Peyer's patch (tissue), 4 donors: ENCODE results near the gene WDTC1. TPM values are rescaled to one million over a fixed set of nuclear protein-coding genes. Genes with fewer than 3 reads are reported as not detected.

Source experiments
- DNase-seq, 3 donors: peaks; one replicate each; pipeline ENCODE4 v3.0.0-alpha.2; 2017 to 2019
- H3K27ac ChIP-seq, 4 donors: fragments of 200-600 bp; sonication (generic); one replicate each; pipeline ENCODE4 v1.5.1; 2016 to 2019
- H3K27me3 ChIP-seq, 2 donors: fragments of 200-600 bp; sonication (generic); one replicate each; pipeline ENCODE4 v1.5.1; 2019
- H3K36me3 ChIP-seq, 3 donors: fragments of 200-600 bp; sonication (generic); one replicate each; pipeline ENCODE4 v1.5.1; 2016 to 2019
- H3K4me1 ChIP-seq, 4 donors: fragments of 200-600 bp; sonication (generic); one replicate each; pipeline ENCODE4 v1.5.1; 2016 to 2019
- H3K4me3 ChIP-seq, 4 donors: fragments of 200-600 bp; sonication (generic); 1 replicate in 3 of 4; 2 replicates in 1 of 4; pipeline ENCODE4 v1.5.1; 2016 to 2019; ENCODE audit warnings: mild to moderate bottlenecking in 1 of 4
- H3K9me3 ChIP-seq, 4 donors: fragments of 200-600 bp; sonication (generic); one replicate each; pipeline ENCODE4 v1.5.1; 2016 to 2019; ENCODE audit warnings: mild to moderate bottlenecking in 1 of 4
- CTCF ChIP-seq, 6 experiments: fragments of 450-650 bp in 4 of 6; fragments of 200-600 bp in 2 of 6; sonication (generic) in 1 of 6; IDR thresholded peaks; one replicate each; pipeline ENCODE4 v1.5.1; 2017 to 2019; ENCODE audit warnings: antibody characterized with exemption in 6 of 6, mild to moderate bottlenecking in 3 of 6, moderate library complexity in 1 of 6
- POLR2A ChIP-seq, 2 donors: fragments of 450-650 bp; IDR thresholded peaks; one replicate each; pipeline ENCODE4 v1.5.1; 2017; ENCODE audit warnings: antibody characterized with exemption in 2 of 2, mild to moderate bottlenecking in 2 of 2, moderate library complexity in 2 of 2
- total RNA-seq, 4 donors: library from RNA; depleted of rRNA; stranded (reverse); fragments of >200 nt; gene quantifications; one replicate each; pipeline ENCODE4 v1.1.0, GENCODE V29; 2016

WDTC1 gene
- total RNA-seq, 4 donors from 2014 or later: 30.5 to 53.3 (median 40.7) TPM

DNA sequence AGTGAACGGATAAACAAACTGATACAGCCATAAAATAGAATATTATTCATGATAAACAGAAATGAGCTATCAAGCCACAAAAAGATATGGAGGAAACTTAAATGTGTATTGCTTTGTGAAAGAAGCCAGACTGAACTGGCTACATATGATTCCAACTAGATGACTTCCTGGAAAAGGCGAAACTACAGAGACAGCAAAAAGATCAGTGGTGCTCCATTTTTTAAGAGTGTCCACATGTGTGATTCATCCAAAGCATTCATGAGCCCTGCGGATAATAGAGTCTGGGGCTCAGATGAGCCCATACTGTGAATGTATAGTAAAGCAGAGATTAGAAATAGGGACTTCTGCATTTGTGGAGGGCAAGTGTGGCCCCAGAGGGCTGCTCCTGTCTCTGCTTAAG lies 79.7 kb downstream of the WDTC1 start:
- no peak for DNase-seq
- Histone ChIP-seq H3K27me3 (no peaks in the 10 kb centered on the region), H3K4me1 (no peaks in the 10 kb centered on the region), H3K9me3 (no peaks in the 10 kb centered on the region), H3K27ac (no peak overlapping the region), H3K36me3 (no peaks in the 10 kb centered on the region), H3K4me3 (no peak overlapping the region)
- TF ChIP-seq CTCF (IDR thresholded peaks at IDR 0.05): no peak
- TF ChIP-seq POLR2A (IDR thresholded peaks at IDR 0.05): no peak

DNA sequence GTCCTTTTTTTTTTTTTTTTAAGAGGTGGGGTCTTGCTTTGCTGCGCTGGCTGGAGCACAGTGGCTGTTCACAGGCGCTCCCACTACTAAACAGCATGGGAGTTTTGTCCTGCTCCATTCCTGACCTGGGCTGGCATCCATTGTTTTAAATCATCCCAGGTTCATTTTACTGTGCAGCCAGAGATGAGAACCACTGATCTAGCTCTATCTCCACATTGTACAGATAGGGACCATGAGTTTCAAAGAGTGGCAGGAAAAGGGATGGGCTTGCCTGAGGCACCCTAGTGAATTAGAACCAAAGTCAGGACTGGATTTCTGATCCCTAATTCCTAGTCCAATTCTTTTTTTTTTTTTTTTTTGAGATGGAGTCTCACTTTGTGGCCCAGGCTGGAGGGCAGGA lies 80.3 kb downstream of the WDTC1 start:
- Histone ChIP-seq H3K9me3 (no peaks in the 10 kb centered on the region), H3K36me3 (no peaks in the 10 kb centered on the region), H3K4me1 (no peaks in the 10 kb centered on the region), H3K27ac (no peak overlapping the region), H3K4me3 (no peak overlapping the region), H3K27me3 (no peaks in the 10 kb centered on the region)
- TF ChIP-seq CTCF (IDR thresholded peaks at IDR 0.05) (no peak), POLR2A (IDR thresholded peaks at IDR 0.05) (no peak)
- no peak for DNase-seq

DNA sequence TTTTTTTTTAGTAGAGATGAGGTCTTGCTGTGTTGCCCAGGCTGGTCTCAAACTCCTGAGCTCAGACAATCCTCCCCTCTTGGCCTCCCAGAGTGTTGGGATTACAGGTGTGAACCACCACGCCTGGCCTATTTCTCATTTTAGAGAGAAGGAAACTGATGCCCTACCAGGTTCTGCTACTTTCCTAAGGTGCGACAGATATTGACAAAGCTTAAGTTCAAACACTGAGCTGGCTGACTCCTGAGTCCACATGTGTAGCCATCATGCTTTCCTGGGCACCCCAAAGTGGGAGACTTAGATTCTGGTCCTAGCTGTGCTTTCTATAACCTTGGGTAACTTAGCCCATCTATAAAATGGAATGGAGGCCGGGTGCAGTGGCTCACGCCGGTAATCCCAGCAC lies 82.4 kb downstream of the WDTC1 start:
- no peak for DNase-seq
- Histone ChIP-seq H3K36me3 (no peaks in the 10 kb centered on the region), H3K9me3 (no peaks in the 10 kb centered on the region), H3K27me3 (no peaks in the 10 kb centered on the region), H3K27ac (no peak overlapping the region), H3K4me1 (no peaks in the 10 kb centered on the region), H3K4me3 (no peak overlapping the region)
- TF ChIP-seq CTCF (IDR thresholded peaks at IDR 0.05): no peak
- no peak for TF ChIP-seq POLR2A (IDR thresholded peaks at IDR 0.05)

- DNase-seq: no peak
- H3K36me3 ChIP-seq: no peaks in the 10 kb centered on the region
- H3K9me3 ChIP-seq: no peaks in the 10 kb centered on the region
- TF ChIP-seq POLR2A (IDR thresholded peaks at IDR 0.05) (no peak), CTCF (IDR thresholded peaks at IDR 0.05) (no peak)
- H3K4me3 ChIP-seq: no peak overlapping the region
- no peaks in the 10 kb centered on the region for H3K27me3 ChIP-seq
- peaks cover 0 to 4% (median 1%) of the 10 kb centered on the region in 4 donors for H3K4me1 ChIP-seq
- H3K27ac ChIP-seq: no peak overlapping the region
These were observed 83.7 kb downstream of the WDTC1 start for GRCh38 chr1:27318136-27318535.

DNA sequence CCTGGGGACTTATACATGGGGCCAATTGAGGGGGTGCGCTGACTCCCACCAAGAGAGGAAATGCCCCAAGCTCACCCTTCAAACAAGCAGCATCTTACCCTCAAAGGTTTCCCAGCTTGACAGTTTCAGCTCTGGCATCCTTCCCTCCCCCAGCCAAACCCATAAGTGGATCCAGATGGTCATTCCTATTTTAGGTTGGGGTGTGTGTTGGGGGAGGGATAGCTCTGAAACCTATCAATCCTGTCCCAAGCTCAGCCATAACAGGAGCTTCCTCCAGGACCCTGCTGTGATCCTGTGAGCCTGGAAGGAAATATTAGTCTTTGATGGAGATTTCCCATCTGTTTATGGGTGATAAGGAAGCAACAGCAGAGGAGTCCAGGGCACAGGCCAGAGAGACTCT lies 84.2 kb downstream of the WDTC1 start:
- Histone ChIP-seq H3K36me3 (no peaks in the 10 kb centered on the region), H3K27me3 (no peaks in the 10 kb centered on the region), H3K27ac (no peak overlapping the region), H3K4me1 (peaks cover 0 to 8% (median 3%) of the 10 kb centered on the region in 4 donors), H3K4me3 (no peak overlapping the region), H3K9me3 (no peaks in the 10 kb centered on the region)
- no peak for TF ChIP-seq CTCF (IDR thresholded peaks at IDR 0.05)
- DNase-seq: no peak
